Amniotic stem cell (primary cell): ENCODE measurements around the gene CD8B.
"Not testable (repeated sequence)": the region's sequence is repeated elsewhere in the genome, so short reads cannot be mapped to it uniquely, and the experiment has no call there.

Source experiments
- DNase-seq: peaks from one replicate; lab custom pipeline; 2025; lab: John Stamatoyannopoulos, UW

CD8B gene

DNA sequence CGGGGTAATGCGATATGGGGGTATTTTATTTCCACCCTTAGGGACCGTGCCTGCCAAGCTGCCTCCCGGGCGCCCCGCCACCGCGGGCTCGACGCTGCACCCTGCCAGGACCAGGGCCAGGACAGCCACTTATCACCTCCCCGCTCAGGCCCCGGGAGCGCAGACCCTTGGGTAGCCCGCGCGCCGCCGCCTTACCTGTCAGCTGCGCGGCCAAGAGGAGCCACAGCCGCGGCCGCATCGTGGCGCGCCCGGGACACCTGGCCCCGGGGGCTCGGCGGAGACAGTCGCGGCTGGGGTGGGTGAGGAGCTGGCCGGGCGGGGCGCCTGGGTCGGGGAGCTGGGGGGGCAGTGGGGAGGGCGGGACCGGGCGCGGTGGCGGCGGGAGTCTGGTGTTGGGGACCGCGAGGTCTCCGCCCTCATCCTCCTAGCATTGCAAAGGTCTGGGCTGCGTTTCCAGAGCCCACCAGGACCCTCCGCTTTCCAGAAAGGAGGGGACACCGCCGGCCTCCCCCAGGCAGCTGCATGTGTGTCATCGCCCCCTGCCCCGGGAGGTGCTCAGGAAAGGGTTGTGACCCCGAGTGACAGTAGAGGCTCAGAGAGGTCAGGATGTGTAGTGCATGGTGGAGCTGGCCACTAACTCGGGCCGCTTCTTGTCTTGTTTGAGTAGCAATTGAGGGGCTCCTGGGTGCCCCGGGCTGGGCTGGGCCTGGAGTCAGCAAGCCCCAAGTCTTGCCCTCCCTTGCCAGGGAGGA is at the start of gene CD8B:
CD8B (minus strand) TSS at position 259 of the 752 bp plus-strand sequence; CDS start at position 238, 21 bp downstream.
- not testable (repeated sequence) for DNase-seq

DNA sequence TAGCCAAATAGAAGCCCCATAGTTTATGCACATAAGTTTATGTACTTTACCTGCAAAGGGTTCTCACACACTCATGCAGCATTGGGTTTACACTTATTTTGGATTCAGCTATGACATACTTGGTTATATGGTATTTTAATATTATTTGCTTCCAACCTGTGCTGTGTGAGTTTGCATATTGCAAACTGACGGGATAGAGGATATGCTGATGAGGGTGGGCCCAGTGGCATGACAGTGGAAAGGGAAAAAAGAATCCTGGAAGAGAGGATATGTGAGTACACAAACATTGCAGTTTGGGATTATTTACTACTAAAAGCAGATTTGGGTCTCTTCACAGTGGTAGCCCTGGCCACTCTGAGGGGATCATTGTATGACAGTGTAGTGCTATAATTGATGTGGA is 44.2 kb upstream of the CD8B start:
- not testable (repeated sequence) for DNase-seq

DNA sequence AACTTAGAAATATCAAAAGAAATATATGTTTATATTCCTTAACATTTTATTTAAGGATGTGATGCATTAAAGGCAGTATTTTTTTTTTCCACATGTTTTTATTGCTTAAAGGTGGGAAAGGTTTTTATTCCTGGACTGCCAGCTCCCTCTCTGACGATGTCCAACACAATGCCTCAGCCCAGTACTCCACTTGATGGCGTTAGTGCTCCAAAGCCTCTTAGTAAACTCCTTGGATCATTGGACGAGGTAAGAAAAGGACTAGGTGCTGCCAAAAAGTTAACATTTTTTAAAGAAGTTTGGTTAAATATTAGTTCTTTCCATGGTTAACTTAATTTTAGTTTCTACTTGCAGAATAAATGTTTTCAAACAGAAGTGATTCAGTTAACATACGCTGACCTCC is 39.0 kb upstream of the CD8B start:
- not testable (repeated sequence) for DNase-seq

DNA sequence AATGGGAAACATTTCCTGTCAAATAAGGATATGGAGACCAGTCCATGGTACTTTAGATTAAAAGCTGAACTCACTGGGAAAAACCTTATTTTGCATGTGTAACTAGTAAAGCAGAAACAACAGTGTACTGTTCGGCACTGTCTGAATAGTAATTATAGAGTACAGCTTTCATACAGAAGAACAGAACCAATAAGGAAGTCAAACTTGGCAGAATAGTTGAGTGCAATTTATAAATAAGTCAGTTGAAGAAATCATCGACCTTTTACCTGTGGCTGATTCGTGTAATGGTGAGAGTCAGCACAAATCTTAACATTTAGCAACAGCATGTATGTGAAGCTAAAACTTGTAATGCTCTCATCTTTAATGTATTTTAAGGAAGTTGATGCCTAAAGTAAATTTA is 24.3 kb upstream of the CD8B start:
- DNase-seq: not testable (repeated sequence)

DNA sequence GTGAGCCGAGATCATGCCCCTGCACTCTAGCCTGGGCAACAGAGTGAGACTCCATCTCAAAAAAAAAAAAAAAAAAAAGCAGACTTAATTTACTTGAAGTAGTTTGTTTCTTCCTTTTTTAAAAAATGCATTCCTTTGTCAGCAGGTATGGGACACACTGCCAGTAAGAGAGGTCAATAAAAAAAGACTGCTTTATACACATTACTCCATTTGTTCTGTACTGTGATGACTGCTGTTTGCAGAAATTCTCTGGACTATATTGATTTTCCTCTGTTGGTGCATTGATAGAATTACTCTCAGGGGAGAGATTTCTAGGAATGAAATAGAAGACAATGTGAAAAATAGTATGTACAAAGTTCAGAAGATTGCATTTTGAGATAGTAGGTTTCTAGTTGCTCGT is 21.2 kb upstream of the CD8B start:
- not testable (repeated sequence) for DNase-seq

DNA sequence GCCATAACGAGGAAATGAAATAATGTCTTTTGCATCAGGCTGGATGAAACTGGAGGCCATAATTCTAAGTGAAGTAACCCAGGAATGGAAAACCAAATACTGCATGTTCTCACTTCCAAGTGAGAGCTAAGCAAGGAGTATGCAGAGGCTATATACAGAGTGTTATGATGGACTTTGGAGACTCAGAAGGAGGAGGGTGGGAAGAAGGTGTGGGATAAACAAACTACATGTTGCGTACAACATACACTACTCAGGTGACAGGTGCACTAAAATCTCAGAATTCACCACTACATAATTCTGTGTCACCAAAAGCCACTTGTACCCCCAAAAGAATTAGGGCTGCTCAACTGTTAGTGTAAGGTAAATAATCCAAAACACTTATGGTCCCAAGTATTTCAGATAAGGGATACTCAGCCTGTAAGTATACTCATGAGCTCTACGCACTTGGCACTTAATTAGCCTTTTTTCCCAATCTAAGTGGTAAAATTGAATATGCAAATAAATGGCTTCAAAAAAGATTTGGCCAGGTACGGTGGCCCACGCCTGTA is 20.5 kb upstream of the CD8B start:
- DNase-seq: not testable (repeated sequence)

DNA sequence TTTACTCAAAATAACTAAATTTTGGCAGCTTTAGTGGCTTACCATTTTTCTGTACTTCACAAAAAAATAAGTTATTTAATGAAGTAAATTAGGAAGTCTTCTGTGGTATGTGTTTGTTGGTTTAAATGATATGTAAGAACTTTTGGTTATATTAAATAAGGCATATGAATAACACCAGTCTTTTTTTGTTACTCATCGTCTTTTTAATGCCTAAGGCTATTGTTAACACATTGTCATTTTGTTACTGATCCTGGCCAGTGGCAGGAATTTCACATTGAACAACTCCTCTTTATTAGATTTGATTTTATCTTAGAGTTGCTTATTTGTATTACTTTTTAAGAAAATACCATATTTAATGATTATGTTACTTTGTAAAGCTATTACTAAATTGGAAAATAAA is 17.3 kb upstream of the CD8B start:
- DNase-seq: not testable (repeated sequence)

DNA sequence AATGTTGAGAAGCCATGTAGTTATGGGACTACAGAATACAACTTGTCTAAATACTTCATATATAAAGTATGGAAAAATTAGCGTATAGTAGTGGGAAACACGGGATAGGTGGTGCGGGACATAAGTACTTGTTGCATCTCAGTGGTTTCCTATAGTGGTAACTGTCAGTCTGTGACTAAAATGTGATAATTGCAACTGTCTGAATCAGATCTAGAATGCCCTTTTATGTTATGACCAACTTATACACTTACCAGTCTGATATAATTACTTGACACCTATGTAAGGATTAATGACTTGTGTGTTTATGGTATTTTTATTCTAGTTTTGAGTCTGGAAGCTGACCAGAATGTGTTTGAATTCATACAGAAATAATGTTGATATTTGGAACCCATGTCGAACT is 9.3 kb upstream of the CD8B start:
- DNase-seq: not testable (repeated sequence)

DNA sequence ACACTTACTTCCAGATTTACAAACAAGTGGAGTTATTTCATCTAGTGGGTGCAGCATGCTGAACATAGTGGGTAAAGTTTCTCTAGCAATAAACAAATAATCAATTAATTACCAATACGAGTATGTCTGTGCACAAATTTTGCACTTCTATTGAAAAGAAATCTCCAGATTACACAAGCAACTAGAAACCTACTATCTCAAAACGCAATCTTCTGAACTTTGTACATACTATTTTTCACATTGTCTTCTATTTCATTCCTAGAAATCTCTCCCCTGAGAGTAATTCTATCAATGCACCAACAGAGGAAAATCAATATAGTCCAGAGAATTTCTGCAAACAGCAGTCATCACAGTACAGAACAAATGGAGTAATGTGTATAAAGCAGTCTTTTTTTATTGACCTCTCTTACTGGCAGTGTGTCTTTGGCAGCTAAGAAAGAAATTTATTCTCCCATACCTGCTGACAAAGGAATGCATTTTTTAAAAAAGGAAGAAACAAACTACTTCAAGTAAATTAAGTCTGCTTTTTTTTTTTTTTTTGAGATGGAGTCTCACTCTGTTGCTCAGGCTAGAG is 7.3 kb upstream of the CD8B start:
- not testable (repeated sequence) for DNase-seq

DNA sequence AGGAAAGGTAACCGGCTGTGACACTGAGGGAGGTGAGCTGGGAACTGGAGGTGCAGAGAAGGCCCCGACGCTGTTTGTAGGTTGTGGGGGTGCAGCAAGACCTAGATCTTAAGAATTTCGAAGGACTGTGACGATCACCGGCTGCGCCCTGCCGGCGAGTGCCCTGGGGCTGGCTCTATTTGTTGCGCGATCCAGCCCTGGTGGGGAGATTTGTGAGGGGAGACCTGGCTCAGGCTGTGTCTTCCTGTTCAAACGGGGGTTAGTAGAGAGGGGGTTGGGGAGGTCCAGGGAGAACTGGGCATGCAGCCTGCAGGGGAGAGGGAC is 656 bp upstream of the CD8B start:
- DNase-seq: not testable (repeated sequence)

DNA sequence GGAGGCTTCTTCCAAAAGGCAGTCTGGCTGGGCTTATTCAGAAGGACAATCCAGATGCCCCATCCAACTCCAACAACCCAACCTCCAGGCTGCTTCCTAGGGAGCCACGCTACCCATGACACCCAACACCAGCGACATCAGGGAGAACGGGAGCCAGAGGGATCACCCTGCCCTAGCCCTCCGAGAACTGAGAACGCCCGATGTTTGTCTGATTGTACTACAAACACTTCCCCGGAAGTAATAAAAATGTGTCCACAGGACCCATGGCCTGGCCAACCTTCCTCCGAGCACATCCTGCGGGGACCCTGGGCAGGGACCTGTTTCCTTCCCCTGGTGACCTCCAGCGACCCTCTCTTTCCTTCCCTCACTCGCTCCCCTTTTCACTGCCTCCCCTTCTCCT is 511 bp downstream of the CD8B start:
- not testable (repeated sequence) for DNase-seq

DNA sequence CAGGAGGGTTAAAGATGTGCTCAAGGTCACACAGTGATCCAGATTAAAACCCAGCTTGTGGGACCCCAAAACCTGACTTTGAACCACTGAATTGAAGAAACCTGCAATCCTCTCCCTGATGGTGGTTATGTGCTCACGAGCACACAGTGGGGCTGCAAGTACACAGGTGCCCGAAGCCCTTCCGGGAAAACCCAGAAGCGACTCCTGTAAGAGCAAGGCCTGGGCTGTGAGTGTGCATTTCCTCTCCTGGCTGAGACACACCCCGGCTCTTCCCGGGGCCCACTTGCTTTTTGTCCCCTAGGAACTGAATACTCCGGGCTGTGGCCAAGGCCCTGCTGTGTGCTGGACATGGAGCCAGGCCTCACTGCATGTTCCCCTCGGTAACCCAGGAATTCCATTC is 1.1 kb downstream of the CD8B start:
- not testable (repeated sequence) for DNase-seq

DNA sequence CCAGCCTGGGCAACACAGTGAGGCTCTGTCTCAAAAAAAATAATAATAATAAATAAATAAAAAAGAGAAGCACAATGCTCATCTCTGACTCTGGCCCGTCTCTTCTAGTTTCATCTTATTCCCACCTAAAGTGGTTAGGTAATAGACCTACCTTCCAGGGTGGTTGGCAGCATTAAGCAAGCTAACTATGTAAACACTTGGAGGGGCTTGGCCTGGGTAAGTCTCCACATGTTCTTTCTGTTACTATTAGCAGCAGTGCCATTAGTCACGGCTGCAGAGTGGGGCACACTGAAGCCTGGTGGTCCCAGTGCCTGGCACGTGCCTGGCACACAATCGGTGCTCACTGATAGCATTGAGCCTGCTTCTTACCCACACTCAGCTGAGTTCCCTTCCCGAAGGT is 4.0 kb downstream of the CD8B start:
- DNase-seq: not testable (repeated sequence)

DNA sequence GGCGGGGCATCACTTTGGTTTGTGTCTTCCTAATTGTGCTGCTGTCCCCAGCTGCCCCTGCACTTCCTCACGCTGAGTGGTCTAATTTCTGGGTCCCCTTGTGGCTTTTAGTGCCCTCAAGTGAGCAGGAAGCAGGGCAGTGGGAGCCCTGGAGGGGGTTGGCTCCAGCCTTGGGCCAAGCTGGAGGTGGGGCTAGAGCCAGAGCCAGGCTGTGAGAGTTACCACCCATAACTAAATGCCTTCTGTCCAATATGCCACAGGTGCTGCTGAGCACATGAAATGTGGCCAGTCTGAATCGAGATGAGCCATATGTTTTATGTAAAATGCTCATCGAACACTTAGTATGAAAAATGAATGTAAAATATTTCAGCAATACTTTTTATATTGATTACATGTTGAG is 5.2 kb downstream of the CD8B start:
- DNase-seq: not testable (repeated sequence)

DNA sequence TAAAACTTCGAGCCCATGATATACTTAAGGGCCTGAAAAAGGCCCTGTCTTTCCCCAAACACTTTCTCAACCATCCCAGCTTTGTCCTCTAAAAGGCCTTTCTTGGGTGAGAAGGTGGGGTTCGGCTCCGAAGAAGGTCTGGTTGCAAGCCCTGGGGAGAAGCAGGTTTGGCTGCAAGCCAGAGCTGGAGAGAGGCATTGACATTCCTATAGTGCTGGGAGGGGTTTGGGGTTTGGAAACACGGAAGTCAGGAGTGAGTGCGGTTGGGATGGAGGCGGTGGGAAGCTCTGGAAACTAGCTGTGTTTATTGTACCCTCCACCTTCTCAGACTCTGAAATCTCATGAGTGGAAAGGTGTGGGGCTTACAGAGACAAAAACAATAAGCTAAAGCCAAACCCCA is 5.7 kb downstream of the CD8B start:
- DNase-seq: not testable (repeated sequence)

DNA sequence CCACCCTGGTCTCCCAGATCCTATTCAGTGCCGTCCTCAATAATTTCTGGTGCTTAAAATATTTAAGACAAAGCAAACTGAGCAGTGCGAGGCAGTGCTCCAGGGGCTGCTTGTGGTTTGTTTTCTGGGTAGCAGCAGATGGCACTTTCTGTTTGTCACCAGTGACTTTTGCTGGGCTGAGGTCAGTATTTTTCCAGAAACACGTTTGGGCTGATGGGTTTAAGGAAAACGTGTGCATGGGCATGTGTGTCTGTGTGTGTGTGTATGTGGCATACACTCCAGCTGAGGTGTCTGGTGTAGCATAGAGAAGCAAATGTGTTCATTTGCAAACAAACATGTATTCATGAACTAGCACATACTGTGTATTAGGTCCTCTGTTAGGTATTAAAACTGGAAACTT is 10.1 kb downstream of the CD8B start:
- not testable (repeated sequence) for DNase-seq

DNA sequence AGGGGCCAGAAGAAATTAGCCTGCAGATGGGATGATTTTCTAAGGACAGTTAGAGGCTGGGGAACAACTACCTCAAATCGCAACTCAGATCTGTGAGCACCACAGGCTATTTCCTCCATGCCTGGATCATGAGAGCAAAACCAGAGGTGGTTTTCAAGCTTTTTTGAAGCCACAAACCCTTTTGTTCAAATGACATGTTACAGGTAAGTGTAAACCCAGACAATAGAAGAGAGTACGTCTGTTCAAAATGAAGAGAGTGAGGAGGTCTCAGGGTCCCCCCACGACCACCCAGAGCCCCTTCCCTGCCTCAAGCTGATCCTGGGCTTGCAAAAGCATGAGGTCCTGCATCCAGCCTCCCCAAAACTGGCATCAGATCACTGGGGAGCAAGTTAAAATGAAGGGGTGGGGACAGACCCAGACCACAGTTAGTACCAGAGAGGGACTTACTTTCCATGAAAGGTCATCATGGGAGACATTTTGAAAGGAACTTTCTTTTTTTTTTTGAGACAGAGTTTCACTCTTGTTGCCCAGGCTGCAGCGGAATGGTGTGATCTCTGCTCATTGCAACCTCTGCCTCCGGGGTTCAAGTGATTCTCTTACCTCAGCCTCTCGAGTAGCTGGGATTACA is 19.0 kb downstream of the CD8B start:
- not testable (repeated sequence) for DNase-seq

DNA sequence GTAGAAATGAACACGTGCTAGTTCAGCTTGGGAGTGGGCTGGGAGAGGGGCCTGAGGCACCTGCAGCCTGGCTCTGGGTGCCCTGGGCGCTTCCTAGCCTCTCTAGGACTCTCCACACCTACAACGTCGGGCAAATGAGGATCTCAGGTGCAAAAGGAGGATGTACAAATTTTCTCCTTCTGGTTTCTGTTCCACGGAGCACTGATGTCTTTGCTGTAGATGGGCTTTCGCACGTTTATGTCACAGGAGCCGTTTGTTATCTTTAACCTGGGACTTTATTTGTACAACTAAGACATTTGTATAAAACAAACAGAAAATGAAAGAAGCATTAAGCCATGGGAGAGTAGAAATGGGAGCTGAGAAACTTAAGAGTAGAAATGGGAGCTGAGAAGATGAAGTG is 20.4 kb downstream of the CD8B start:
- not testable (repeated sequence) for DNase-seq

DNA sequence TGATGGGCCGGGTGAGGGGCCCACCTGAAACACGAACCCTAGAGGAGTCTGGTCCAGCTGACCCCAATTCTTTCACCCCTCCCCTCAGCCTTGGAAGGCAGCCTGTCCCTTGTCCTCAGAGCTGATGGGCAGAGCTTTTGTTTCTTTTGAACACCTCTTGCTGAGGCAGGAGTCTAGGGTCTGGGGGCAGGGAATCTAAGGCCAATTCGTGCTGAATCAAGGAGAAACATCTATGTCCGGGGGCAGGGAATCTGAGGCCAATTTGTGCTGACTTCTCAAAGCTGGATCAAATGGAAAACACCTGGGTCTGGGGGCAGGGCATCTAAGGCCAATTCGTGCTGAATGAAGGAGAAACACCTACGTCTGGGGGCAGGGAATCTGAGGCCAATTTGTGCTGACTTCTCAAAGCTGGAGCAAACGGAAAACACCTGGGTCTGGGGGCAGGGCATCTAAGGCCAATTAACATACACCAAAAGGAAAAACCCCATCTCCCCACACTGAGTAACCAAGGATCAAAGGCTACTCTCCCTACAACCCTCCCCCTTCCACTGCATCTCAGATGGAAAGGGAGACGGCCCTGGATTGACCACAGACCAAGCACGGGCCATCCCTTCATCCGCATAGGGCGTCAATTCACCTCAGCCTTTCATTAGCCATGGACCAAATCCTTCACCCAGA is 21.7 kb downstream of the CD8B start:
- not testable (repeated sequence) for DNase-seq

DNA sequence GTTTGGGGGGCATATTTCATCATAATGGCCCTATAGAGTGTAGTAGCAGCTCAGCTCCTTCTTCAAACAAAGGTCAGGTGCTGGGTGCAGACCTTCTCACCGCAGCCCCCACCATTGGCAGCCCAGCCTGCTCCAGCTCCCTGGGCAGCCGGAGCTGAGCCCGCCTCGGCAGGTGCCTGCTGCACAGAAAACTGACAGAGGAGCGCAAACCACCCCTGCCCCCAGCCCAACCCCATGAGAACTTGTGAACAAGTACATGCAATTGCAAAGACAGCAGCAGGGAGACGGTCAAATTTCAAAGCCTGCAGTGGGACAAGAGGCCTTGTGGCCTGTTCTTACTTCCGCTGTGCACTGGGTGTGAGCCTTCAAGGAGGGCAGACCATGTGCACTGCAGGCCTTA is 22.2 kb downstream of the CD8B start:
- not testable (repeated sequence) for DNase-seq

DNA sequence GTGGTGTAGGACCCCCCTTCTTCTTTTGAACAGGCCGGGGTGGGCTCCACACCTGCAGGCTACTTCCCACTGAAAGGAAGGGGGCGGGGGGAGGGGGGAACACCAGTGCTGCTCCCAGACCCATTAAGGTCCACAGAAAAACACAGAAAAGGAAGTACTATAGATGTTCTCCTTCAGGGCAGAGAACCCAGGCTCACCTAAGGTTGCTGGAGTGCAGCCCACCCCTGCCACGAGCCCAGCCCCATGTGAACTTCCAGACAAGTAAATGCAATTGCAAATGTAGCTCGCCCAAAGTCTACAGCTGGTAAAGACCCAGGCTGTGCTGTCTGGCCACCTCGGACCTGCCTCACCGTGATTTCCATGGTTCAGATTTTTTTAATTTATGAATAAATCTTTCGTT is 24.0 kb downstream of the CD8B start:
- DNase-seq: not testable (repeated sequence)

DNA sequence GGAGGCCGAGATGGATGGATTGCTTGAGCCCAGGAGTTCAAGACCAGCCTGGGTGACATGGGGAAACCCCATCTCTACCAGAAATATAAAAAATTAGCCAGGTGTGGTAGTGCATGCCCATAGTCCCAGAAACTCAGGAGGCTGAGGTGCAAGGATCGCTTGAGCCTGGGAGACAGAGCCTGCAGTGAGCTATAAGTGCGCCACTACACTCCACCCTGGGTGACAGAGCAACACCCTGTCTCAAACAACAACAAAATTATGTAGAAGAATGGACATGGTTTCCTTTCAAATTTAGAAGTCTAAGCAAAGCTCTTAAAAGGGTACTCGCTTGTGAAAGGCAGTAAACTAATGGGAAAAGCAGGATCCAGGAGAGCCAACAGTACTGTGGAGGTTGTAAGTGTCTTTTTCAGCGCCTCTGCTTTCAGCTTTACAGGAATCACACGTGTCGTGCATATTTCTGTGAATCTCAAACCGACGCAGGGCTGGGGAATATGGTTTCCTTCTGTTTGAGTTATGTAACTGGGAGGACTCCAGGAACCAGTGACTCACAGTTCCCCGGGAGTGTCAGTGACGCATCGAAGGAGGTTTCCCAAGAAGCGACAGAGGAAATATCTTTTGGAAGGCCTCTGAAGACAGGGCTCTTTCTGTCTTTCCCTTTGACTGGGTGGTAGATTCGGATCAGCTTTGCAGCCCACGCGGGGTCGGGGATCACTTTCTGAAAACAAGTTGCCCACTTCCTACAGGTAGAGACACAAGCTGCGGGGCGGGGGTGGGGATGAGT is 24.6 kb downstream of the CD8B start:
- DNase-seq: peak; percentile 69
